ENCODE measurements around the gene FIGNL2.
A peak's percentile ranks its signal among the peaks of the same experiment; 100 is the strongest.
"Not testable (repeated sequence)": the region's sequence is repeated elsewhere in the genome, so short reads cannot be mapped to it uniquely, and the experiment has no call there.

The FIGNL2 gene

DNA sequence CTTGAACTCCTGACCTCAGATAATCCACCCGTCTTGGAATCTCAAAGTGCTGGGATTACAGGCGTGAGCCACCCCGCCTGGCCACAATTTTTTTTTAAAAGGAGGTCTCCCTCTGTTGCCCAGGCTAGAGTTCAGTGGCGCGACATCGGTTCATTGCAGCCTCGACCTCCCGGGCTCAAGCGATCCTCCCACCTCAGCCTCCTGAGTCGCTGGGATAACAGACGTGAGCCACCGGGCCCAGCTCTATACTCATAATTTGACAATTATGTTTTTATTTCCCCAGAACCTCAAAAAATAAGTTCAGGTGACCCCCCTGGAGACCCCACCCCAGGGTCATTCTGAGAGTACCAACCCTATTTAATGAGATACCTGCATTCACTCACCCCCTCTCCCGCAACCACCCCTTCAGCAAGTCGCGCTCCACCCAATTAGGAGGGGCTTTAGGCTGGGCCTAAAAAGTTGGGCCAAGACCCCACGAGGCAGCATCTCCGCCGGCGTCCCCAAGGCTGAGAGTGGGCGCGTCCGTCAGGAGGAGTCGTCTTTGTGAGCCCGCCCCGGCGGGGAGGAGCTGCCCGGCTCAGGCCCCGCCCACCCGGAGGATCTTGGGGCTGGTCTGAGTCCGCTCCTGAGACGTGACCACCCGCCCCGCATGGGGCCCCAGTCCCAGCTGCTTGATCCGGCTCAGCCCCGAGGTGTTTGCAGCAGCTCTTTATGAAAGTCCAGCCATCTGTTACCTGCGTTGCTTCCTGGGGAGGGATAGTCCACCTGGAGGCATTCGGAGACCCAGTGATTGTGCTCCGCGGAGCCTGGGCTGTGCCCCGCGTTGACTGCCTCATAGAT lies 39.2 kb upstream of the FIGNL2 start, which contains the start of gene ANKRD33:
Gene ANKRD33 (plus strand): TSS at position 628 of the 840 bp plus-strand sequence. CDS start 84 bp downstream, at position 712.
- Histone ChIP-seq H3K27ac (no peak within 1 kb of the TSS), H3K4me3 (ENCODE audit: low read depth in 1 of 2, low read length in 1 of 2) (no peak within 1 kb of the TSS), H3K27me3 (peaks cover 5% of the 10 kb centered on the region), H3K36me3 (no peaks in the 10 kb centered on the region), H3K9me3 (no peaks in the 10 kb centered on the region), H3K4me1 (ENCODE audit: control insufficient read depth in 1 of 2, insufficient read depth in 1 of 2, low read depth in 1 of 2, low read length in 1 of 2) (peaks cover 7 to 10% of the 10 kb centered on the region in 2 experiments)
- TF ChIP-seq, protein P1, sequence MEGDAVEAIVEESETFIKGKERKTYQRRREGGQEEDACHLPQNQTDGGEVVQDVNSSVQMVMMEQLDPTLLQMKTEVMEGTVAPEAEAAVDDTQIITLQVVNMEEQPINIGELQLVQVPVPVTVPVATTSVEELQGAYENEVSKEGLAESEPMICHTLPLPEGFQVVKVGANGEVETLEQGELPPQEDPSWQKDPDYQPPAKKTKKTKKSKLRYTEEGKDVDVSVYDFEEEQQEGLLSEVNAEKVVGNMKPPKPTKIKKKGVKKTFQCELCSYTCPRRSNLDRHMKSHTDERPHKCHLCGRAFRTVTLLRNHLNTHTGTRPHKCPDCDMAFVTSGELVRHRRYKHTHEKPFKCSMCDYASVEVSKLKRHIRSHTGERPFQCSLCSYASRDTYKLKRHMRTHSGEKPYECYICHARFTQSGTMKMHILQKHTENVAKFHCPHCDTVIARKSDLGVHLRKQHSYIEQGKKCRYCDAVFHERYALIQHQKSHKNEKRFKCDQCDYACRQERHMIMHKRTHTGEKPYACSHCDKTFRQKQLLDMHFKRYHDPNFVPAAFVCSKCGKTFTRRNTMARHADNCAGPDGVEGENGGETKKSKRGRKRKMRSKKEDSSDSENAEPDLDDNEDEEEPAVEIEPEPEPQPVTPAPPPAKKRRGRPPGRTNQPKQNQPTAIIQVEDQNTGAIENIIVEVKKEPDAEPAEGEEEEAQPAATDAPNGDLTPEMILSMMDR (IDR thresholded peaks at IDR 0.05): no peak

DNA sequence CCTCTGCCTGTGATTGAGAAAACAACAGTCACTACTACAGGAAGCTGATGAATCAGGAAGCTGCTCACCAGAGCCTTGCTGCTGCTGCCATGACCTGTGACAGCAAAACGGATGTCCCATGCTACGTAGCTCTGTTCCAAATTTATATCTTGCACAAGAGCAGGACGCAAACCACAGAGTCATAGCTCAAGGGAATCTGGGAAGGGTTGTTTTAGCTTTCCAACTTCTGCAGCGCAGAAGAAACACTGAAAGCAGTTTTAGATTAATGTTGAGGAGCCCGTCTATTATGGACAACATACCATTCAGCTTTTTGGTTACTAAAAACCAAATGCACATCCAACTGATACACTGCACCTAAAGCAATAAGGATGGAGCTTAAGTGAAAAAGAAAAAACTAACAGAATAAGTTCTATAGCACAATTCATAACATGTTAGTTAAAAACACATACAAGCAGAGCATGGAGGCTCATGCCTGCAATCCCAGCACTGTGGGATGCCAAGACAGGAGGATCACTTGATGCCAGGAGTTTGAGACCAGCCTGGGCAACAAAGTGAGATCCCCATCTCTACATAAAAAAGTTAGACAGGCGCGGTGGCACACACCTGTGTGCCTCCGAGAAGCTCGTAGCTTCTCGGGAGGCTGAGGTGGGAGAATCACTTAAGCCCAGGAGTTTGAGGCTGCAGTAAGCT lies 37.6 kb upstream of the FIGNL2 start:
- H3K27ac ChIP-seq: peak overlapping the region; percentile 73
- H3K36me3 ChIP-seq: no peaks in the 10 kb centered on the region
- H3K4me3 ChIP-seq (ENCODE audit: low read depth in 1 of 2, low read length in 1 of 2): peak overlapping the region in 1 of 2 experiments; percentile 1
- H3K27me3 ChIP-seq: peaks cover 5% of the 10 kb centered on the region
- no peaks in the 10 kb centered on the region for H3K9me3 ChIP-seq
- TF ChIP-seq, protein P1 (IDR thresholded peaks at IDR 0.05): no peak
- H3K4me1 ChIP-seq (ENCODE audit: control insufficient read depth in 1 of 2, insufficient read depth in 1 of 2, low read depth in 1 of 2, low read length in 1 of 2): peaks cover 7 to 10% of the 10 kb centered on the region in 2 experiments

DNA sequence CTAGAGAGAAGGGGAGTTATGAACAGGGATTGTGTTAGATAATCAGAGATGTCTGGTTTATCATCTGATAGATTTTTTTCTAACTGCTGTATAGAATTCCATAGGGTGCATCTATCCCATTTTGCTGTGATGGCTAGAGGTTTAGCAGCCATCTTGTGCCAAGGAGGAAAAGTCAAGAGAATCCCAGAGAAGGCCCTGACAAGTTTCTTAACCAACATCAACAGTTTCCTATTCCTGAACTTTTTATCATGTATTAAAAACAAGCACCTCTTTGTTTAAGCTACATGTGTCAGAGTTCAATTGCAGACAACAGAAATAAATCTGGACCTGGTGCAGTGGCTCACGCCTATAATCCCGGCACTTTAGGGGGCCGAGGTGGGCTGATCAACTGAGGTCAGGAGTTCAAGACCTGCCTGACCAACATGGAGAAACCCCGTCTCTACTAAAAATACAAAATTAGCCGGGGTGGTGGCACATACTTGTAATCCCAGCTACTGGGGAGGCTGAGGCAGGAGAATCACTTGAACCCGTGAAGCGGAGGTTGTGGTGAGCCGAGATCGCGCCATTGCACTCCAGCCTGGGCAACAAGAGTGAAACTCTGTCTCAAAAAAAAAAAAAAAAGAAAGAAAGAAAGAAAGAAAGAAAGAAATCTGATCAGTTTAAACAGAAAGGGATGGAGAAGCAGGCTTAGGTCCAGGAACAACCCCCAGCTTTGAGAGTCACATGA lies 36.9 kb upstream of the FIGNL2 start:
- H3K4me1 ChIP-seq (ENCODE audit: control insufficient read depth in 1 of 2, insufficient read depth in 1 of 2, low read depth in 1 of 2, low read length in 1 of 2): peaks cover 7 to 10% of the 10 kb centered on the region in 2 experiments
- not testable (repeated sequence) for H3K36me3 ChIP-seq; H3K27me3 ChIP-seq; H3K4me3 ChIP-seq (ENCODE audit: low read depth in 1 of 2, low read length in 1 of 2); H3K9me3 ChIP-seq
- H3K27ac ChIP-seq: peak overlapping the region; percentile 73

DNA sequence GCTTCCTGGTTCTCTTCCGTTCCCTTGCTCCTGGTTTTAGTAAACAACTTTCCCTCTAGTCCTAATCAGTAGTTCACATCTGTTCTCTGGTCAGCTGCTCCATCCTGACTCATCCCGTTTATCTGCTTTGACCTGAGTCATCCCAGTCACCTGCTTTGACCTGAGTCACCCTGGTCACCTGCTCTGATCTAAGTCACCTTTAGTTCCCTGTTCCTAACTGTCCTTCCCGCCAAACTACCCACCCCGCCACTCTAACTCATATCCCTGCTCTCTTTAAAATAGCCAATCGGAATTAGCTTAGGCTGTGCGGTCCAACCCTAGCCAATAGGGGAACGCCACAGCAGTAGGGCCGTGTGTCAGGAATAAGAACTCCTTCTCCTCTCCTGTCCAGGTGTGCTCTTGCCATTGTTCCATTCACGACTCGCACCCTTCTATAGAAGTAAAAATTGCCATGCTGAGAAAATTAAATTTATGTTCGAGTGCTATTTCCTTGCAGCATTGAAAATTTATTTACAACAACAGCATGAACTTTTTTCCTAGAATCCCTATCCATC lies 36.2 kb upstream of the FIGNL2 start:
- H3K36me3 ChIP-seq: no peaks in the 10 kb centered on the region
- H3K4me1 ChIP-seq (ENCODE audit: control insufficient read depth in 1 of 2, insufficient read depth in 1 of 2, low read depth in 1 of 2, low read length in 1 of 2): peaks cover 7 to 10% of the 10 kb centered on the region in 2 experiments
- peaks cover 5% of the 10 kb centered on the region for H3K27me3 ChIP-seq
- no peaks in the 10 kb centered on the region for H3K9me3 ChIP-seq
- no peak overlapping the region for H3K4me3 ChIP-seq (ENCODE audit: low read depth in 1 of 2, low read length in 1 of 2)
- TF ChIP-seq, protein P1 (IDR thresholded peaks at IDR 0.05): no peak
- peak overlapping the region; percentile 73 for H3K27ac ChIP-seq

DNA sequence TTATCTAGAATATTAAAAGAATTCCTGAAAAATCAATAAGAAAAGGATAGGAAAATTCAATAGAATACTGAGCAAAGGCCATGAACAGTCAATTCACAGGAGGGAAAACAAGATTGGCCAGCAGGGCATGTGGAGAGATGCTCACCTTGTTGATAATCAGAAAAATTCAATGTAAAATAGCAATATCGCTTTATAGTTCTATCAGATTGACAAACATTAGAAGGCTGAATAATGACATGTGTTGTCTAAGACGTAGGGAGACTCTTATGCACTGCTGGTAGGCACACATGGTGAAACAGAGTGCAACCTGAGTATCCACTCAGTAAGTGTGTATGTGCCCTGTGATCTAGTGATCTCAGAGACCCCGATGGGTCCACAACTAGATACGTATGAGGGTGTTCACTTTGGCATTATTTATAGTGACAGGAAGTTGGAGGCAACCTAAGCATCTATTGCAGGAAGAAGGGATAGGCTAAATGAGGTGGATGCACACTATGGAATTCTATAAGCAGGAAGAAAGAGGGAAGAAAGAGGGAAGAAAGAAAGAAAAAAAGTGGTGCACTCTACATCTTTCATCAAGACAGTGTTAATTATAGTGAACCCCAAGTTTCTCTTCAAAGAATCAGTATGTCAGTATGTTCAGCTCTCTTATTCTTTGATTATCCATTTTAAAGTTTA lies 35.6 kb upstream of the FIGNL2 start:
- Histone ChIP-seq H3K9me3 (no peaks in the 10 kb centered on the region), H3K27ac (no peak overlapping the region), H3K27me3 (peaks cover 5% of the 10 kb centered on the region), H3K4me3 (ENCODE audit: low read depth in 1 of 2, low read length in 1 of 2) (no peak overlapping the region), H3K36me3 (no peaks in the 10 kb centered on the region), H3K4me1 (ENCODE audit: control insufficient read depth in 1 of 2, insufficient read depth in 1 of 2, low read depth in 1 of 2, low read length in 1 of 2) (peaks cover 7 to 10% of the 10 kb centered on the region in 2 experiments)
- TF ChIP-seq, protein P1 (IDR thresholded peaks at IDR 0.05): no peak
